GM12878 (cell line): Measurements from ENCODE around the gene RAC2. TPM values are rescaled to one million over a fixed set of nuclear protein-coding genes. Genes with fewer than 3 reads are reported as not detected.

Source experiments
- ATF2 ChIP-seq: IDR thresholded peaks from 2 replicates; pipeline ENCODE4 v1.6.1; 2012; ENCODE audit warnings: low read length, inconsistent platforms
- ATF3 ChIP-seq: IDR thresholded peaks from 2 replicates; pipeline ENCODE4 v1.6.1; 2011; ENCODE audit warnings: low read depth, mild to moderate bottlenecking, low read length, moderate library complexity, borderline replicate concordance; ENCODE audit errors: extremely low read depth
- BCL11A ChIP-seq: IDR thresholded peaks from 2 replicates; pipeline ENCODE4 v1.6.1; 2011; ENCODE audit warnings: low read depth, low read length
- BHLHE40 ChIP-seq, 2 experiments: fragments of 450-650 bp in 1 of 2; IDR thresholded peaks; 2 replicates each; pipeline ENCODE4 v1.6.1; 2011 to 2017; ENCODE audit warnings: low read depth in 2 of 2, borderline replicate concordance in 1 of 2, improper control_type of control experiment in 1 of 2, low read length in 1 of 2, mild to moderate bottlenecking in 1 of 2
- BRCA1 ChIP-seq: IDR thresholded peaks from 2 replicates; pipeline ENCODE4 v1.6.1; 2011; ENCODE audit warnings: low read depth, low read length, improper control_type of control experiment
- DPF2 ChIP-seq: fragments of 450-650 bp; IDR thresholded peaks from 2 replicates; pipeline ENCODE4 v1.6.1; 2017; ENCODE audit warnings: mild to moderate bottlenecking
- EGR1 ChIP-seq, 2 experiments: IDR thresholded peaks; 1 replicate in 1 of 2; 2 replicates in 1 of 2; pipeline ENCODE4 v1.6.1; 2011 to 2012; ENCODE audit warnings: low read depth in 2 of 2, low read length in 2 of 2, borderline replicate concordance in 1 of 2, mild to moderate bottlenecking in 1 of 2, moderate library complexity in 1 of 2
- ESRRA ChIP-seq: IDR thresholded peaks from 2 replicates; pipeline ENCODE4 v1.6.1; 2012; ENCODE audit warnings: mild to moderate bottlenecking, low read length, improper control_type of control experiment
- ETV6 ChIP-seq, 2 experiments: fragments of 450-650 bp in 1 of 2; IDR thresholded peaks in 1 of 2; conservative IDR thresholded peaks in 1 of 2; 2 replicates each; pipeline ENCODE4 v1.6.1; 2014; ENCODE audit warnings: antibody characterized with exemption in 1 of 2, borderline replicate concordance in 1 of 2, low read depth in 1 of 2, mild to moderate bottlenecking in 1 of 2, moderate library complexity in 1 of 2
- MTA3 ChIP-seq: IDR thresholded peaks from 2 replicates; pipeline ENCODE4 v1.6.1; 2012; ENCODE audit warnings: low read length, inconsistent platforms, borderline replicate concordance
- NFYA ChIP-seq: IDR thresholded peaks from 2 replicates; pipeline ENCODE4 v1.6.1; 2011; ENCODE audit warnings: low read depth, mild to moderate bottlenecking, low read length, improper control_type of control experiment, borderline replicate concordance
- NFYB ChIP-seq: IDR thresholded peaks from 2 replicates; pipeline ENCODE4 v1.6.1; 2011; ENCODE audit warnings: low read depth, mild to moderate bottlenecking, low read length, improper control_type of control experiment, moderate library complexity; ENCODE audit not compliant: insufficient read depth
- NR2C1 ChIP-seq: fragments of 450-650 bp; IDR thresholded peaks from 2 replicates; pipeline ENCODE4 v1.6.1; 2017; ENCODE audit warnings: antibody characterized with exemption, mild to moderate bottlenecking, moderate library complexity
- NR2F1 ChIP-seq: fragments of 450-650 bp; conservative IDR thresholded peaks from 2 replicates; pipeline ENCODE4 v1.6.1; 2017; ENCODE audit warnings: mild to moderate bottlenecking
- PAX5 ChIP-seq: IDR thresholded peaks from 2 replicates; pipeline ENCODE4 v1.6.1; 2011; ENCODE audit warnings: low read depth, low read length, borderline replicate concordance
- PBX3 ChIP-seq: IDR thresholded peaks from 2 replicates; pipeline ENCODE4 v1.6.1; 2011; ENCODE audit warnings: mild to moderate bottlenecking, low read depth, low read length, moderate library complexity; ENCODE audit not compliant: insufficient replicate concordance
- PKNOX1 ChIP-seq: fragments of 450-650 bp; IDR thresholded peaks from 2 replicates; pipeline ENCODE4 v1.6.1; 2016; ENCODE audit warnings: mild to moderate bottlenecking
- RUNX3 ChIP-seq: IDR thresholded peaks from 2 replicates; pipeline ENCODE4 v1.6.1; 2012; ENCODE audit warnings: low read length, inconsistent platforms
- ZBED1 ChIP-seq: IDR thresholded peaks from 2 replicates; pipeline ENCODE4 v1.6.1; 2016; ENCODE audit warnings: borderline replicate concordance
- ZBTB4 ChIP-seq: fragments of 450-650 bp; formaldehyde crosslinking; IDR thresholded peaks from 2 replicates; pipeline ENCODE4 v1.4.0; 2022; ENCODE audit warnings: mild to moderate bottlenecking, moderate library complexity
- polyA plus RNA-seq, 11 experiments: library from polyadenylated mRNA; depleted of rRNA in 4 of 11; unstranded in 6 of 11; stranded (reverse) in 5 of 11; fragments of >200 nt; fragmentation: Nextera tagmentation in 4 of 11; fragmentation: Illumina TruSeq in 1 of 11; extraction: Ambion mirVana in 4 of 11; extraction: Trizol in 1 of 11; gene quantifications; 1 replicate in 1 of 11; 2 replicates in 10 of 11; pipeline versions ENCODE4 v1.2.1 to v1.2.3, GENCODE V29; 2011 to 2016; ENCODE audit warnings: inconsistent platforms in 2 of 11, missing spikeins in 2 of 11, low read depth in 1 of 11
- total RNA-seq, 4 experiments: library from RNA; depleted of rRNA in 3 of 4; stranded (reverse); fragments of >200 nt in 3 of 4; fragmentation: Illumina TruSeq in 1 of 4; extraction: Trizol in 1 of 4; gene quantifications; 2 replicates each; pipeline versions ENCODE4 v1.2.1 to v1.2.3, GENCODE V29; 2013 to 2021

The RAC2 gene
- total and polyA plus RNA-seq, 10 of the 15 experiments (the other 5 are each of a cell fraction or from before 2014, with no cell fraction given), result 102 to 386 (median 304) TPM

GRCh38 chr22:37244114-37244921, at the start of gene RAC2 (continued):
- TF ChIP-seq NFYB, result no peak
- no peak for TF ChIP-seq ATF3
- TF ChIP-seq BCL11A, result no peak
- peak in 1 of 2 experiments; percentile 62; a peak in 1 of 3 replicates for TF ChIP-seq EGR1 (IDR thresholded peaks at IDR 0.05; ENCODE audit: borderline replicate concordance in 1 of 2, low read depth in 2 of 2, low read length in 2 of 2)
- TF ChIP-seq ATF2, result no peak
- TF ChIP-seq BRCA1, result no peak
- TF ChIP-seq RUNX3, result no peak
- no peak for TF ChIP-seq NR2C1
- TF ChIP-seq DPF2, result 0 out of 2 replicates have a peak, but pooled peaks have one; percentile 44
- TF ChIP-seq PKNOX1, result 0 out of 2 replicates have a peak, but pooled peaks have one; percentile 7
- TF ChIP-seq ETV6 (conservative IDR thresholded peaks at IDR 0.05 in 1 of 2, IDR thresholded peaks at IDR 0.05 in 1 of 2; ENCODE audit: borderline replicate concordance in 1 of 2, low read depth in 1 of 2), result peak in 1 of 2 experiments; percentile 94; a peak in 2 of 4 replicates
- no peak for TF ChIP-seq NFYA
- TF ChIP-seq NR2F1, result no peak; the same call in 1 of the 2 replicates
- TF ChIP-seq ZBED1, result no peak; the same call in 1 of the 2 replicates
- peak; percentile 47 for TF ChIP-seq PBX3
- TF ChIP-seq ZBTB4 (CRISPR knock-in tag), result no peak
- no peak for TF ChIP-seq MTA3
- TF ChIP-seq ESRRA, result no peak
- peak; percentile 44; the same call in 1 of the 2 replicates for TF ChIP-seq PAX5
- TF ChIP-seq BHLHE40 (IDR thresholded peaks at IDR 0.05; ENCODE audit: borderline replicate concordance in 1 of 2, low read depth in 2 of 2, low read length in 1 of 2), result peak; percentile 43 to 84; a peak in 3 of 4 replicates
